Activated CD4-positive, alpha-beta T cell treated with anti-CD3 and anti-CD28 coated beads, Interleukin-2, amount 10 ng/mL, durations not matched to agents 24 days and 14 days (primary cell): ENCODE data around the gene LDLRAD3. TPM values are rescaled to one million over a fixed set of nuclear protein-coding genes. Genes with fewer than 3 reads are reported as not detected.

Experiments
- DNase-seq: peaks from one replicate; pipeline ENCODE4 v3.0.0; 2022
- H3K27ac Mint-ChIP-seq: one replicate; pipeline ENCODE4 v1.8.0; 2022; ENCODE audit warnings: mild to moderate bottlenecking, mixed read lengths
- H3K27me3 Mint-ChIP-seq: one replicate; pipeline ENCODE4 v1.8.0; 2022; ENCODE audit warnings: mixed read lengths
- H3K36me3 Mint-ChIP-seq: one replicate; pipeline ENCODE4 v1.8.0; 2022; ENCODE audit warnings: low read depth, mild to moderate bottlenecking, mixed read lengths
- H3K4me1 Mint-ChIP-seq: one replicate; pipeline ENCODE4 v1.8.0; 2021; ENCODE audit warnings: mixed read lengths
- H3K4me3 Mint-ChIP-seq: one replicate; pipeline ENCODE4 v1.8.0; 2022; ENCODE audit warnings: mild to moderate bottlenecking, moderate library complexity, mixed read lengths
- H3K9me3 Mint-ChIP-seq: one replicate; pipeline ENCODE4 v1.8.0; 2021; ENCODE audit warnings: mixed read lengths
- intact Hi-C: fragments of 100-400 bp; cut with micrococcal nuclease; formaldehyde crosslinking; loops from one replicate; pipeline ENCODE4 v1.15.1; 2023
- total RNA-seq: library from RNA; stranded (reverse); gene quantifications from 2 replicates; pipeline ENCODE4 v1.2.3, GENCODE V29; 2022

Gene LDLRAD3
- total RNA-seq, 1 donor from 2014 or later: 0.54 TPM

- intact Hi-C loops: no loop called here
- no peak overlapping the region for H3K4me3 Mint-ChIP-seq
- no peaks in the 10 kb centered on the region for H3K27me3 Mint-ChIP-seq
- DNase-seq: no peak
- no peaks in the 10 kb centered on the region for H3K4me1 Mint-ChIP-seq
- H3K27ac Mint-ChIP-seq: no peak overlapping the region
- no peaks in the 10 kb centered on the region for H3K36me3 Mint-ChIP-seq
- no peaks in the 10 kb centered on the region for H3K9me3 Mint-ChIP-seq
These were observed 295.0 kb downstream of the LDLRAD3 start for GRCh38 chr11:36238881-36239280.

GRCh38 chr11:36239636-36240035, 295.8 kb downstream of the LDLRAD3 start:
- no peaks in the 10 kb centered on the region for H3K27me3 Mint-ChIP-seq
- no peak overlapping the region for H3K27ac Mint-ChIP-seq
- H3K4me3 Mint-ChIP-seq: no peak overlapping the region
- no peaks in the 10 kb centered on the region for H3K4me1 Mint-ChIP-seq
- no peaks in the 10 kb centered on the region for H3K9me3 Mint-ChIP-seq
- no peak for DNase-seq
- H3K36me3 Mint-ChIP-seq: no peaks in the 10 kb centered on the region
- intact Hi-C loops: no loop called here

GRCh38 chr11:36240173-36240572, 296.3 kb downstream of the LDLRAD3 start:
- no peaks in the 10 kb centered on the region for H3K4me1 Mint-ChIP-seq
- H3K9me3 Mint-ChIP-seq: no peaks in the 10 kb centered on the region
- H3K27ac Mint-ChIP-seq: no peak overlapping the region
- intact Hi-C loops: no loop called here
- H3K4me3 Mint-ChIP-seq: no peak overlapping the region
- no peak for DNase-seq
- H3K36me3 Mint-ChIP-seq: no peaks in the 10 kb centered on the region
- H3K27me3 Mint-ChIP-seq: no peaks in the 10 kb centered on the region

GRCh38 chr11:36240801-36241200, 296.9 kb downstream of the LDLRAD3 start:
- intact Hi-C loops: no loop called here
- H3K27ac Mint-ChIP-seq: no peak overlapping the region

GRCh38 chr11:36241497-36241896, 297.6 kb downstream of the LDLRAD3 start:
- H3K27me3 Mint-ChIP-seq: no peaks in the 10 kb centered on the region
- H3K27ac Mint-ChIP-seq: no peak overlapping the region
- H3K4me3 Mint-ChIP-seq: no peak overlapping the region
- H3K4me1 Mint-ChIP-seq: no peaks in the 10 kb centered on the region
- no peak for DNase-seq
- no peaks in the 10 kb centered on the region for H3K36me3 Mint-ChIP-seq
- H3K9me3 Mint-ChIP-seq: no peaks in the 10 kb centered on the region
- intact Hi-C loops: no loop called here

More at GRCh38 chr11:36240801-36241200, 296.9 kb downstream of the LDLRAD3 start:
- Mint-ChIP-seq H3K9me3 (no peaks in the 10 kb centered on the region), H3K27me3 (no peaks in the 10 kb centered on the region), H3K4me1 (no peaks in the 10 kb centered on the region), H3K4me3 (no peak overlapping the region), H3K36me3 (no peaks in the 10 kb centered on the region)
- no peak for DNase-seq

GRCh38 chr11:36243641-36244040, 299.8 kb downstream of the LDLRAD3 start:
- intact Hi-C loops: no loop called here
- no peak for DNase-seq
- H3K4me3 Mint-ChIP-seq: no peak overlapping the region
- no peaks in the 10 kb centered on the region for H3K9me3 Mint-ChIP-seq
- H3K36me3 Mint-ChIP-seq: no peaks in the 10 kb centered on the region
- H3K4me1 Mint-ChIP-seq: no peaks in the 10 kb centered on the region
- no peak overlapping the region for H3K27ac Mint-ChIP-seq
- peaks cover 10% of the 10 kb centered on the region for H3K27me3 Mint-ChIP-seq

- Mint-ChIP-seq H3K27me3 (peaks cover 13% of the 10 kb centered on the region), H3K4me1 (no peaks in the 10 kb centered on the region), H3K27ac (no peak overlapping the region), H3K4me3 (no peak overlapping the region), H3K9me3 (no peaks in the 10 kb centered on the region), H3K36me3 (no peaks in the 10 kb centered on the region)
- intact Hi-C loops: no loop called here
- no peak for DNase-seq
These were observed 303.6 kb downstream of the LDLRAD3 start for GRCh38 chr11:36247493-36247892.

- H3K27ac Mint-ChIP-seq: no peak overlapping the region
- peaks cover 13% of the 10 kb centered on the region for H3K27me3 Mint-ChIP-seq
- H3K9me3 Mint-ChIP-seq: no peaks in the 10 kb centered on the region
- H3K4me1 Mint-ChIP-seq: no peaks in the 10 kb centered on the region
- DNase-seq: no peak
- intact Hi-C loops: no loop called here
- H3K4me3 Mint-ChIP-seq: no peak overlapping the region
- H3K36me3 Mint-ChIP-seq: no peaks in the 10 kb centered on the region
These were observed 304.6 kb downstream of the LDLRAD3 start for GRCh38 chr11:36248436-36248835.

- H3K4me1 Mint-ChIP-seq: no peaks in the 10 kb centered on the region
- H3K27ac Mint-ChIP-seq: no peak overlapping the region
- no peaks in the 10 kb centered on the region for H3K36me3 Mint-ChIP-seq
- no peak overlapping the region for H3K4me3 Mint-ChIP-seq
- intact Hi-C loops: no loop called here
- no peak for DNase-seq
- H3K9me3 Mint-ChIP-seq: no peaks in the 10 kb centered on the region
- peaks cover 15% of the 10 kb centered on the region for H3K27me3 Mint-ChIP-seq
These were observed 305.4 kb downstream of the LDLRAD3 start for GRCh38 chr11:36249246-36249645.

- Mint-ChIP-seq H3K4me3 (no peak overlapping the region), H3K4me1 (no peaks in the 10 kb centered on the region), H3K9me3 (no peaks in the 10 kb centered on the region), H3K27me3 (peaks cover 15% of the 10 kb centered on the region), H3K27ac (no peak overlapping the region), H3K36me3 (no peaks in the 10 kb centered on the region)
- intact Hi-C loops: no loop called here
- no peak for DNase-seq
These were observed 308.0 kb downstream of the LDLRAD3 start for GRCh38 chr11:36251823-36252222.

- intact Hi-C loops: no loop called here
- H3K27me3 Mint-ChIP-seq: peaks cover 10% of the 10 kb centered on the region
- H3K27ac Mint-ChIP-seq: no peak overlapping the region
- no peaks in the 10 kb centered on the region for H3K36me3 Mint-ChIP-seq
- no peak for DNase-seq
- H3K4me3 Mint-ChIP-seq: no peak overlapping the region
- no peaks in the 10 kb centered on the region for H3K4me1 Mint-ChIP-seq
- H3K9me3 Mint-ChIP-seq: no peaks in the 10 kb centered on the region
These were observed 309.4 kb downstream of the LDLRAD3 start for GRCh38 chr11:36253238-36253637.

- Mint-ChIP-seq H3K27me3 (peaks cover 14% of the 10 kb centered on the region), H3K4me1 (no peaks in the 10 kb centered on the region), H3K27ac (no peak overlapping the region), H3K36me3 (no peaks in the 10 kb centered on the region), H3K9me3 (no peaks in the 10 kb centered on the region), H3K4me3 (no peak overlapping the region)
- intact Hi-C loops: no loop called here
- no peak for DNase-seq
These were observed 310.9 kb downstream of the LDLRAD3 start for GRCh38 chr11:36254713-36255112.

GRCh38 chr11:36257351-36257750, 313.5 kb downstream of the LDLRAD3 start:
- Mint-ChIP-seq H3K4me1 (no peaks in the 10 kb centered on the region), H3K4me3 (no peak overlapping the region), H3K36me3 (no peaks in the 10 kb centered on the region), H3K27ac (no peak overlapping the region), H3K27me3 (peaks cover 15% of the 10 kb centered on the region), H3K9me3 (no peaks in the 10 kb centered on the region)
- no peak for DNase-seq
- intact Hi-C loops: no loop called here

GRCh38 chr11:36258730-36259360, 315.0 kb downstream of the LDLRAD3 start:
- Mint-ChIP-seq H3K27me3 (peaks cover 13% of the 10 kb centered on the region), H3K27ac (no peak overlapping the region), H3K4me1 (no peaks in the 10 kb centered on the region), H3K9me3 (no peaks in the 10 kb centered on the region), H3K36me3 (no peaks in the 10 kb centered on the region), H3K4me3 (no peak overlapping the region)
- intact Hi-C loops: no loop called here
- peak; percentile 66 for DNase-seq

GRCh38 chr11:36261094-36261493, 317.2 kb downstream of the LDLRAD3 start:
- H3K27me3 Mint-ChIP-seq: peaks cover 13% of the 10 kb centered on the region
- H3K4me3 Mint-ChIP-seq: no peak overlapping the region
- intact Hi-C loops: no loop called here
- H3K9me3 Mint-ChIP-seq: no peaks in the 10 kb centered on the region
- no peak for DNase-seq
- H3K4me1 Mint-ChIP-seq: no peaks in the 10 kb centered on the region
- H3K36me3 Mint-ChIP-seq: no peaks in the 10 kb centered on the region
- no peak overlapping the region for H3K27ac Mint-ChIP-seq
